Omental fat pad (tissue), 4 donors: ENCODE data around the gene TRDN. TPM values are rescaled to one million over a fixed set of nuclear protein-coding genes. Genes with fewer than 3 reads are reported as not detected.
"Not testable (repeated sequence)": the region's sequence is repeated elsewhere in the genome, so short reads cannot be mapped to it uniquely, and the experiment has no call there.

Source experiments
- ATAC-seq: fragments of 150-250 bp; one replicate; pipeline ENCODE4 v1.9.1; 2016; ENCODE audit warnings: mild to moderate bottlenecking, moderate library complexity; ENCODE audit not compliant: low FRiP score
- DNase-seq: peaks from one replicate; pipeline ENCODE4 v3.0.0-alpha.2; 2019; ENCODE audit warnings: low spot score
- CTCF ChIP-seq, 3 donors: fragments of 450-650 bp; IDR thresholded peaks; one replicate each; pipeline ENCODE4 v1.5.1; 2016 to 2017; ENCODE audit warnings: antibody characterized with exemption in 3 of 3, mild to moderate bottlenecking in 3 of 3, moderate library complexity in 2 of 3
- total RNA-seq, 4 donors: library from RNA; depleted of rRNA; stranded (reverse); fragments of >200 nt; gene quantifications; one replicate each; pipeline ENCODE4 v1.1.0, GENCODE V29; 2016

The TRDN gene
- total RNA-seq, 4 donors from 2014 or later = 0.09 to 1.1 (median 0.12) TPM; not detected in 1

GRCh38 chr6:123589317-123589716 lies 47.4 kb downstream of the TRDN start:
- DNase-seq (no peak), ATAC-seq (no peak)
- no peak for TF ChIP-seq CTCF (IDR thresholded peaks at IDR 0.05)

GRCh38 chr6:123588546-123588895 lies 48.2 kb downstream of the TRDN start:
- DNase-seq (no peak), ATAC-seq (no peak)
- TF ChIP-seq CTCF (IDR thresholded peaks at IDR 0.05) = no peak

GRCh38 chr6:123587838-123588545 lies 48.8 kb downstream of the TRDN start:
- TF ChIP-seq CTCF (IDR thresholded peaks at IDR 0.05) = no peak
- DNase-seq (no peak), ATAC-seq (no peak)

- not testable (repeated sequence) for DNase-seq, ATAC-seq
Measured at GRCh38 chr6:123587407-123587806, 49.3 kb downstream of the TRDN start.

GRCh38 chr6:123580331-123580730 lies 56.4 kb downstream of the TRDN start:
- TF ChIP-seq CTCF (IDR thresholded peaks at IDR 0.05) = no peak
- ATAC-seq (no peak), DNase-seq (no peak)

GRCh38 chr6:123575188-123575587 lies 61.6 kb downstream of the TRDN start:
- no peak for ATAC-seq
- no peak for TF ChIP-seq CTCF (IDR thresholded peaks at IDR 0.05)
- DNase-seq = no peak

- ATAC-seq (no peak), DNase-seq (no peak)
- no peak for TF ChIP-seq CTCF (IDR thresholded peaks at IDR 0.05)
Measured at GRCh38 chr6:123570813-123571684, 65.7 kb downstream of the TRDN start.
